Cardiac septum (tissue), 1 donor: Measurements from ENCODE around the gene CDAN1. TPM values are rescaled to one million over a fixed set of nuclear protein-coding genes. Genes with fewer than 3 reads are reported as not detected.
"Not testable (repeated sequence)": the region's sequence is repeated elsewhere in the genome, so short reads cannot be mapped to it uniquely, and the experiment has no call there.

Experiments
- DNase-seq: peaks from one replicate; pipeline ENCODE4 v3.0.0-alpha.2; 2020; ENCODE audit warnings: low spot score
- intact Hi-C: fragments of 100-400 bp; cut with DNase I; formaldehyde crosslinking; loops from one replicate; pipeline ENCODE4 v1.14.0; 2022
- total RNA-seq: library from RNA; stranded (reverse); fragmentation: NEBNext Ultra II Directional; extraction: Animal tissue kit (Norgen Biotek cat#: 25700); gene quantifications from one replicate; pipeline ENCODE4 v1.2.1, GENCODE V29; 2021
- donor health status: DM: no; HTN: no; CAD: no.

CDAN1 gene
- total RNA-seq, 1 donor from 2014 or later: 6.5 TPM

DNA sequence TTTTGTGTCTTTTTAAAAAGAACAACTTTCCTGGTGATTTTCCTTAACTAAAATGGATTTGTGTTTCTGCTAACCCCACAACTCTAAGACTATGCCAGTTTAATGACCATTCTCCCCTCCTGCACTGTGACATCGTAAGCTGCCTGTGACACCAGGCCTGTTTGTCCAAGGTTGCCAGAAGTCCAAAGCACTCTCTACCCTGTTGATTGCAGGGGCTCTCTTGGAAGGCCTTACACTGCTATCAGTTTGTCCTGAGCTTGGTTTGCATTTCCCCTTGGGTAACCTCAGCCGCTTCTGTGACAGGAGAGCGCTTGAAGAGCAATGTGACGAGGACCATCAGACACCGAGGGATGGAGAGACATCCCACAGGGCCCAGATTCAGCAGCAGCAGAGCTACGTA lies 55.8 kb downstream of the CDAN1 start:
- intact Hi-C loops: no loop called here
- DNase-seq: no peak

- DNase-seq, intact Hi-C loops: not testable (repeated sequence)
These were observed 56.8 kb downstream of the CDAN1 start for GRCh38 chr15:42680142-42680482.

GRCh38 chr15:42679285-42680141 lies 57.4 kb downstream of the CDAN1 start:
- intact Hi-C loops: no loop called here
- DNase-seq: no peak

DNA sequence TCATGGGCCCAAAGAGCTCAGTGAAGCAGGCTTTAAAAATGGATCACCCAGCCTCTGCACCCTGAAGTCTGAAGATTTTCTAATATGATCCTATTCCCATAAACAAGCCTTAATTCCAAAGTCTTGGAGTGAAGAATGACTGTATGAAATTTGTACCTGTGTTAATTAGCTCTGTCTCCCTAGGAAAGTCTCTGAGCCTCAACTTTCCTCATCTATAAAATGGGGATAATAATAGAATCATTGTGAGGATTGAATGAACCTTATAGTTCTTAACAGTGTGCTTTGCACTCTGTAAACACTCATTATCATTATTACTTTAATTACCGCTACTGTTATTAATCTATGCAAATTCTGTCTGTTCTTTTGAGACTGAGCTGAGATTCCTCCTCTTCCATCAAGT lies 61.9 kb downstream of the CDAN1 start:
- intact Hi-C loops: no loop called here
- no peak for DNase-seq

DNA sequence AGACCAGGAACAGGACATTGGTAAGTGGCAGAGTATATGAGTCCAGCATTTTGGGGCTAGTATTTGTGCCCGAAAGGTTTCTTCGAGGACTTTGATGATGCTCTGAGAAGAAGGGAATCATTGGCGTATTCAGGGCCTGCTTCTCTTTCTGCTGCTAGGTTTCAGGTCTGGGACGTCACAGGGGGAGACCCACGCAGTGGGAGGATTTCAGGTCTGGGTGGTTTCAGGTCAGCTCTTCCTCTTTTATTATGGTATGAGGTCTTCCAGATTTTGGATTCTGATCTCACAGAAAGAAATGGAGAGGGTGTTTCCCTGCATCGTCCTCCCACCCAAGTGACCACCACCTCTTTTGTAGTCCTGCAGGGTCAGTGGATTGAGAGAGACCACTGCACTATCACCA lies 62.5 kb downstream of the CDAN1 start:
- intact Hi-C loops: no loop called here
- no peak for DNase-seq

Other genes starting within 250 kb of the CDAN1 start
- gene ZNF106, start 246.0 kb downstream of the CDAN1 start, total RNA-seq: 691 TPM
- gene SNAP23, start 241.5 kb downstream of the CDAN1 start, total RNA-seq: 48.2 TPM
- 16.9 TPM for gene LRRC57, start 188.3 kb downstream of the CDAN1 start, total RNA-seq
- 14.7 TPM for gene HAUS2, start 188.3 kb downstream of the CDAN1 start, total RNA-seq
- gene STARD9, start 161.5 kb downstream of the CDAN1 start, total RNA-seq: 9.2 TPM
- gene TTBK2, start 183.7 kb upstream of the CDAN1 start, total RNA-seq: 28.0 TPM